ENCODE results near the gene MYOC.
"Not testable (repeated sequence)": the region's sequence is repeated elsewhere in the genome, so short reads cannot be mapped to it uniquely, and the experiment has no call there.

The MYOC gene

DNA sequence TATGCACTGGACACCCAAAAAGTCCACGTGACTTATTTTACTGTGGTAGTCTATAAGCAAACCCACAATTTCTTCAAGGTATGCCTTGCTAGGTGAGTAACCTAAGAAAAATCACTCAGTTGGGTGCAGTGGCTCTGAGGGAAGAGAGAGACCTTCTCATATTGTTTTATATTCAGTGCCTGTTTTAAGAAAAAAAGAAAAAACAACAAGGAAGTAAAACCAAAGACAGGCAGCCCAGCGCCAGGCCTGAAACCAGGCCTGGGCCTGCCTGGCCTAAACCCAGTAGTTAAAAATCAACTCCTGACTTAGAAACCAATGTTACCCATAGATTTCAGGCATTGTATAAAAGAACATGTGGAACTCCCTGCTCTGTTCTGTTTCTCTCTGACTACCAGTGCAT, 52.2 kb downstream of the MYOC start:
- not testable (repeated sequence) for DNase-seq

DNA sequence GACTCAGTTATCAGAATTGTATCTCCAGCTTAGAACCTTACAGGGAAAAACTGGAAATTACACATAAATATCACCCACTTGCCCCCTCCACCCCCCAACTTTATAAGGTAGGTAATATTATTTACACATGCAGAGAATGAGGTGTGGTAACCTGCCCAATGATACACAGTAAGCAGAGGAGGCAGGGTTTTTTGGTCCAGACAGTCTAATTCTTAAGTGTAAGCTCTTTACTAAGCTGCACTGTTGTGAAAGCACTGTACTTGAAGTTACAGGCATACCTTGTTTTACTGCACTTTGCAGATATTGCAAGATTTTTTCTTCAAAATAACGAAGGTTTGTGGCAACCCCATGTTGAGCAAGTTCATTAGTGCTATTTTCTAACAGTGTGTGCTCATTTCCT, 55.3 kb downstream of the MYOC start:
- DNase-seq = no peak

DNA sequence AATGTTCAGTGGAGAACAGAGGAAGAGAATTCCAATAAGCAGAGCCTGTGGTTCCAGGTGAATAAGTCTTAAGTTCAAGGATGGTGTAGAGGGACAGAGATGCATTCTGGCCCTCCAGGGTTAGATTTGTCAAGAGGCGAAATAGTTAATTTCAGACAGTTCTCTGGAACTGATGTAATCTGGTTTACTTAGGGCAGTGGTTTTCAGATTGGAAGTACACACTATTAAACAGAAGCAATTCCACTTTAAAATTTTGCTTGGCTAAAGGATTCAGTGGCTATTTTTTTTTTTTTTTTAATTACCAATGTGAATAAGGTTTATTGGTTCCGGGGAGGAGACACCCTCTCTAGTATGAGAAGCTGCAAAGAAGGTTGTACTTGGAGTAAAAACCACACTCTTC, 55.8 kb downstream of the MYOC start:
- no peak for DNase-seq

DNA sequence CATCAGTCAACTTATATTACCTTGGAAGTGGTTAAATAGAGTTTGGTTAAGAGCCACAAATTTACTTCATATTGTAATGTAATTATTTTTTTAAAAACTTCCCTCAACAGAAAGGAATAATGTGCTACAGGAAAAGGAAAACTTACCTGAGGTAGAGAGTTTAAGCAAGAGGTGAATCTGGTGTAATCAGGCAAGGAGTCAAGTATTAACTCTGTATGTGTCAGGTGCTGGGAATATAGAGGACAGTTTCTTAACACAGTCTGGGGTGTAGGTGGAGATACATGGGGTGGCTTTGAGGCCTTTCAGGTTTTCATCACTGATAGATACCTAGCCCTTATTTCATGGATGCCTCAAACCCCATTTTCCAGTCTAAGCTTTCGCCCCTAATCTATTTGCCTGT, 56.4 kb downstream of the MYOC start:
- DNase-seq = no peak

DNA sequence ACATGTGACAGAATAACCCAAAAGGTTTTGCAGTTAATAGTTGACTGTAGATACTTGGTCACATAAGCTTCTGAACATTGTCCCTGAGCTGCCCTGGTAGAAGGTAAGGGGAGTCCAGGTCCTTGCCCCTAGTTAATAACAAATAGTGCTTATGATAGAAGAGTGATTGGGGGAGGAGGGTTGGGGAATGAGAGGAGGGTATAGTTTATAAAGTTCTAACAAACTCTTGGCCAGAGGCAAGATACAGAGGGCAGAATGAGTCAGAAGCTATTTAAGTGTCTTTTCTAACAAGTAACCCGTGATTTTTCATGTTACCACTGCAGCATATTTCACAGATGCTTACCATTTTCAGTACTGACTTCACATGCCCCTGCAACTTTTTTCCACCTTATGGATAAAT, 57.2 kb downstream of the MYOC start:
- DNase-seq = no peak

DNA sequence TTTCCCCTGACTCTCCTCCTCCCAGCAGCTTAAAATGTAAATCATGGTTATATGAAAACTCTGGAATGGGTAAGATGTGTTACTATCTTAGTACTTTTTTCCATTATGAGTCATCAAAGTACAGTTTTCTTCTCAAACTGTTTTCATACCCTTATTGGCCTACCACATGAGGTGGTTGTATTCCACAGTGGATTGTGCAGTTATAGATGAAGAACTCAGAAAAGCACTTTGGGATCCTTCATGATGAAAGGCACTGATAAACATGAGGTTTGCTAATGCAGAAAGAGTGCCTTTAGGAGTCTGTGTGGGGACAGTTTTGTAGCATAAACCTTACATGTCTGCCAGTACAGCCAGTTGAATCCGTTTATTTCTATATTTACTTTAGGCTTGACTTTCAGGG, 62.5 kb downstream of the MYOC start:
- DNase-seq = no peak

DNA sequence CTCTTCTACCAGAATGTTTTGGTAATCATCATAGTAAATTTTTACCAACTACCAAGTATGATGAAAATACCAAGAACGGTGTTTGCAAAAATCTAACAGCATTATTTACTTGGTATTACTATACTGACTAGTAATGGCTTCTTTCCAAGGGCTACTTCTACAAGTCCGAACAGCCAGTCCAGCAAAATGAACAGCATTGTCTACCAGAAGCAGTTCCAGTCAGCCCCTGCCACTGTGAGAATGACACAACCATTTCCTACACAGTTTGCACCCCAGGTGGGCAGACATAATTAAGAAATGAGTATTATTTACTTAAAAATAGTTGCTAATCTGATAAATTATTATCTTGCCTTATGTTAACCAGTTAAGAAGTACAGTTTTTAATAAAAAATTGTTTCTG, 64.3 kb downstream of the MYOC start:
- no peak for DNase-seq

DNA sequence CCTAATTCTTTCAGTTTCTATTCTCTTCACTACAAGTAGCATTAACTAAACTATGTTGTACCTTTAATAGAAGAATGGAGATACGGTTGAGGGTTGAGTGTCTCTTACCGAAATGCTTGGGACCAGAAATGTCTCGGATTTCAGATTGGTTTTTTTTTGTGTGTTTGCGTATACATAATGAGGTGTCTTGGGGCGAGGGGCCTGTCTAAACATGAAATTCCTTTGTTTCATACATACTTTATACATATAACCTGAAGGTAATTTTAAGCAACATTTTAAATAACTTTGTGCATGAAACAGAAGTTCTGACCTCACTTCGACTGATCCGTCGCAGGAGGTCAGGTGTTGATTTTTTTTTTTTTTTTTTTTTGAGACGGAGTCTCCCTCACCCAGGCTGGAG, 66.8 kb downstream of the MYOC start:
- DNase-seq = no peak
